Activated CD4-positive, alpha-beta T cell treated with anti-CD3 and anti-CD28 coated beads, Interleukin-2, Interleukin-4, amounts not matched to agents 100 ng/mL and 50 ng/mL, durations not matched to agents 16 hours and 8 hours (primary cell): Measurements from ENCODE around the gene UTS2R.

ENCODE experiments used
- DNase-seq: peaks from one replicate; pipeline ENCODE4 v3.0.0-alpha.2; 2020; ENCODE audit warnings: low spot score

UTS2R gene

GRCh38 chr17:82371333-82372248 is at the start of gene UTS2R:
TSS of gene UTS2R (plus strand) at chr17:82371765. CDS start at chr17:82374325, 2,560 bp downstream.
- DNase-seq: no peak

- no peak for DNase-seq
These were observed 49.6 kb upstream of the UTS2R start for GRCh38 chr17:82321947-82322466.

GRCh38 chr17:82322526-82323453 is 48.8 kb upstream of the UTS2R start:
- no peak for DNase-seq

DNA sequence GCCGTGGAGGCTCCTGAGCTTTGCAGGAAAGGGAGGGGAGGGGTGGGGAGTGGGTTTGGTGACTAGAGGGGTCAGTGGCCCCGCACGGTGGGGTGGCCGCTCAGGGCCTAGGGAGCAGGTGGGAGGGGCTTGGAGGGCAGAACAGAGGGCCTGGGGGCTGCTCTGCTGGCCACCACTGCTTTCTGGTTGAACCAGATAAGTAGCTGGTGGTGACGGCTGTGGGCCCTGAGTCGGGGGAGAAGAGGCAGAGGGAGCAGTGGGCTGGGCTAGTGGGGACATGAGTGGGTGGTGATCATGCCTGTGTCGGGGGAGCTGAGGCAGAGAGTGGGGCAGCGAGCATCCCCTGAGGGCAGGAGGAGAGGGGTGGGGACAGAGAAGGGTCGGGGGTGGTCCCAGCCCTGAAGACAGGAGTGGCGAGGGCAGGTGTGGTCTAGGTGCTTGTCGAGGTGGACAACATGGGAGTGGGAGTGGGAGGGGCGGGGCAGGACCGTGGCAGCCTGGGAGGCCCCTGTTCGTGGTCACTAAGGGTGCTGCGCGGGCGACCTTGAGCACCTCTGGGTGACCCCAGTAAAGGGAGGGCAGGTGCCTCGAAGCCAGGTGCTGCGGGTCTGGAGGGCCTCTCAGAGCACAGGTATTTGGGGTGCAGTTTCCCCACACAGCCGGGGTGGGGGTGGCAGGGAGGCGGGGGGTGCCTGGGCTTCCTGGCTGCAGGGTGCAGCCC is 47.9 kb upstream of the UTS2R start:
- DNase-seq: no peak

- DNase-seq: no peak
These were observed 46.8 kb upstream of the UTS2R start for GRCh38 chr17:82324566-82325285.

- DNase-seq: no peak
These were observed 46.0 kb upstream of the UTS2R start for GRCh38 chr17:82325286-82326180.

GRCh38 chr17:82327289-82327688 is 44.3 kb upstream of the UTS2R start:
- no peak for DNase-seq

DNA sequence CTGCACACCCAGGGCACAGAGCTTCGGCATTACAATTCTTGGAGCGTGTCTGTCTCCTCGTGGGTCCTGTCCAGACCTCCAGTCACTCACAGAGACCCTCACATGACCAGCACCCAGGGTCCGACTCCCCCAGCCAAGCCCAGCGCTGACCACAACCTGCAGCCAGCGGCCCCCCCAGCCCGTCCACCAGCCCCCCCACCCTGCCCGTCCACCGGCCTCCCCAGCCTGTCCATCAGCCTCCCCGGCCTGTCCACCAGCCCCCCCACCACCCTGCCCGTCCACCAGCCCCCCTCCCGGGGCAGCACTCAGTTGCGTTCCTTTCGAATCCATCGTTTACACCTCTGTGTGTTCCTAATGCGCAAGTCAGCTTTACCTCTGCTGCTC is 43.8 kb upstream of the UTS2R start:
- DNase-seq: no peak

GRCh38 chr17:82328141-82328993 is 43.2 kb upstream of the UTS2R start:
- DNase-seq: no peak

GRCh38 chr17:82328994-82329507 is 42.5 kb upstream of the UTS2R start:
- no peak for DNase-seq

DNA sequence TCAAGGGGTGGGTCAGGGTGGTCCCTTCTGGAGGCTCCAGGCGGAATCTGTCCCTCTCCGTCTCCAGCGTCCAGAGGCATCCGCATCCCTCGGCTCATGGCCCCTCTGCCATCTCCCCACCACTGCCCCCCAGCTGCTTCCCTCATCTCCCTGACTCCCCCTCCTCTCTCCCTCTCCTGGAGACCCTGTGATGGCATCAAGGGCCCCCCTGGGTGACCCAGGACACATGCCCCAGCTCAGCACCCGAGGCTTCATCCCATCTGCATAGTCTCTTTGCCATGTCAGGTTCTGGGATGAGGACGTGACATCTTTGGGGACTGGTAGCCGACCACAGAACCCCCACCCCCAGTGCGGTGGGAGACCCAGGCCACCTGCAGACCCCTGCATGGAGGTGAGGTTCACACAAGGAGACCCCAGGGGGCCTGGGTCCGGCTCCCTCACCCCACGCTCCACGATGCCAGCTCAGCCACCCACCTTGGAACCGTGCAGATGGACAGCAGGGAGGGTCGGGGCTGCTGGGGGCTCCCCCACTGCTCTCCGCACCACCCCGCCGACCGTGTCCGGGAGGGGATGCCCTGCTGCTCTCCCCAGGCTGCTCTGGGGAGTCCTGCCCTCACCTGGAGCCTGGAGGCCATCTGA is 41.8 kb upstream of the UTS2R start:
- no peak for DNase-seq

GRCh38 chr17:82330322-82331239 is 41.0 kb upstream of the UTS2R start:
- no peak for DNase-seq

DNA sequence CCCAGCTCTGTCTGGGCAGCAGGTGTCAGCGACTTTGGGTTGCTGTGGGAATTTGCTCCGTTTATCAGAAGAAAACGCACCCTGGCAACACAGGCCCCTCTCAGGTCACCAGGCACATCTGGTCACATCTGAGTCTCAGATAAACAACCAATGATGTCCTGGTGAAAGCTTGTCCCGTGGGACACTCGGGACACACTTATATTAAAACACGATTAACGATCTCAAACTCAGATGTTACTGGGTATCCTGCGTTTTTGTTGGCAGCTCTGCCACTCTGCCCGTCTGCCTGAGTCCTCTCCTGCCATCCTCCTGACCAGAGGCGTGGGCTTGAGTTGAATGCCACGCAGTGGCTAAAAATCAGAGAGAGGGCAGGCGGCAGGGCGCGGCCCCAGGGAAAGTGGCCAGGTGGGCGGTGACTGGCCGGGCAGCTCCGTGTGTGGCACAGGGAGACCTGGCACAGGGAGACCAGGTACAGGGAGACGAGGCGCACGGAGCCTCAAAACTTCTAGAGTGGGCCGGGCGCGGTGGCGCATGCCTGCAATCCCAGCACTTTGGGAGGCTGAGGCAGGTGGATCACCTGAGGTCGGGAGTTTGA is 40.1 kb upstream of the UTS2R start:
- DNase-seq: no peak

GRCh38 chr17:82332669-82333278 is 38.8 kb upstream of the UTS2R start:
- no peak for DNase-seq

DNA sequence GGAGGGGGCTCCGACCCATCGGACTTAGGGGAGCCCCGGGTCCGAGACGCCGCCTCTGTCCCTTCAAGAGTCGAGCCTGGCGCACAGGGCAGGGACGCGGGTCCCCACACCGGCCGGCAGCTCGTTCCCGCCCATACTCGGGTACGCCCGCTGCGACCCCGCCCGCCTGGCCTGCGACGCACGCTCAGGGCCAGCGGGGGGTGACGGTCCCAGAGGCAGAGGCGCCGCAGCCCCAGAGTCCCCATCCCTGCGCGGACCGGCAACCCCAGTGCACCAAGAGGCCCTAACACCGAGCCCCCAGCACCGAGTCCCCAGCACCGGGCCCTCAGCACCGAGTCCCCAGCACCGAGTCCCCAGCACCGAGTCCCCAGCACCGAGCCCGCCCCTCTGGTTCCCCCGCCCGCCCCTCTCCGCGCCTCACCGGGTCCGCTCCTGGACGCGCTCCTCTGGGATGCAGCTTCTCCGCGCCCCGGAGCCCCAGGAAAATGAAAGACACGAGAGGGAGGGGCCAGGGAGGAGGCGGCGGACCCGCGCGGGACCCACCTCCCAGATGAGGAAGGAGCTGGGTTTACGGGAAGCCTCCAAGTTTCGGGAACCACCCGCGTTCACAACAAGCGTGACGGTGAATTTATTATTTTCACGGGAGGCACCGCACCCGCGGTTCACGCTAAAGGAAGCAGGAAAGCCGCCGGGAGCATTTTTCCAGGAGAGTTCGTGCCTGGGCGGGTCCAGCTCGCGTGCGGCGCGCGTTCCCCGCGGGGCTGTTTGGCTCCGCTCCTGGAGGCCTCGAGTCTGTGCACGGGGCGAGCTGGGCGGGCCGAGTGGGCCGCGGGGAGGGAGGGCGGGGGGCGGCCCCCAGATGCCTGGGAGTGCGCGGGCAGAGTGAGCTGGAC is 38.0 kb upstream of the UTS2R start, which contains the start of gene SECTM1:
Gene SECTM1 (minus strand): TSS at position 488 of the 893 bp plus-strand sequence. CDS start 6,526 bp downstream, outside the sequence.
- no peak for DNase-seq
